GM21381 (cell line): ENCODE results near the gene DNMBP.
A peak's percentile ranks its signal among the peaks of the same experiment; 100 is the strongest.
"Not testable (repeated sequence)": the region's sequence is repeated elsewhere in the genome, so short reads cannot be mapped to it uniquely, and the experiment has no call there.

Experiments used
- ATAC-seq: cut with Tn5 transposase; IDR thresholded peaks from one replicate; pipeline ENCODE4 v1.9.1; 2021; ENCODE audit warnings: mild to moderate bottlenecking, moderate library complexity; ENCODE audit not compliant: unreplicated experiment

The DNMBP gene

GRCh38 chr10:100020142-100020885 is 10.6 kb upstream of the DNMBP start:
- ATAC-seq = peak; percentile 85

DNA sequence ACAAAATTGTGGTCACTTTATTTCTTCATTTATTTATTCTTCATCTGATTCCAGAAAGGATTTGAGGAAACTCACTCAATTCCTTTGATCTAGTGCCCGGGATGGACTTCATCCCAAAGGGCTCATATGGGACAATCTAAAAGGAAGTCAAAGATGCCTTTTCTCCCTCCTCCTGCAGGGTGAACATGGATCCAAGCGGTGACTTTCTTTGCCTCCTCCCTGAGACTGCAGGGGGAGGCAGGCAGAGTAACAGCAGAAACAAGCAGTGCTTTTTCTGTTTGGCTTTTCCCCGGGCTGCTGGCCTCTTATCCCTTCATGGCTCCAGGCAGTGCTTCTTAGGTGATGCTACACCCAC is 10.0 kb upstream of the DNMBP start:
- no peak for ATAC-seq

GRCh38 chr10:100014071-100014762 is 4.5 kb upstream of the DNMBP start:
- peak; percentile 50 for ATAC-seq

GRCh38 chr10:100013621-100014020 is 3.9 kb upstream of the DNMBP start:
- no peak for ATAC-seq

- not testable (repeated sequence) for ATAC-seq
Observed at GRCh38 chr10:100011906-100012305, 2.2 kb upstream of the DNMBP start.

DNA sequence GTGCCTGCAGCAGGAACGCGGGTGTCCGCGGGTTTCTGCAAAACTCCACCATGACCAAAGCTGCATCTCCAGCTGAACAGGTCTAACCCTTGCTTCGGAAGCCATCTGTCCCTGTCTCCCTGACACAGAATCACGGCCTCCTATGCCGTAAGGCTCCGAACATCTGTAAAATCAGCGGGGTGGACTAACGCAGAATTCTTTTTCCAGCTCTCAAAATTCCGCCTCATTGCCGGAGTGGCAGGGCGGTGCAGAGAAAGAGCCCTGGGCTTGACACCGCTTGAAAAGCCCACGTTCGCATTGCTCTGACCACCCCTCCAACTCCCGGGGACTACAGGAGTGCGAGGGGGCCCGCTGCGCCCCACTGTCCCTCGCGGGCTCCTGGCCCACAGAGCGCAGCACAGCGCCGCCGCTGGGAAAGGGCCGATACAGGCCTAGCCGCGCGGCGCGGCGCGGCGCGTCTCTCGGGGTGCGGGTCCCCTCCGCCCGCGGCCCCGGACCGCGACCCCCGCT is 409 bp downstream of the DNMBP start:
- ATAC-seq = peak; percentile 47

DNA sequence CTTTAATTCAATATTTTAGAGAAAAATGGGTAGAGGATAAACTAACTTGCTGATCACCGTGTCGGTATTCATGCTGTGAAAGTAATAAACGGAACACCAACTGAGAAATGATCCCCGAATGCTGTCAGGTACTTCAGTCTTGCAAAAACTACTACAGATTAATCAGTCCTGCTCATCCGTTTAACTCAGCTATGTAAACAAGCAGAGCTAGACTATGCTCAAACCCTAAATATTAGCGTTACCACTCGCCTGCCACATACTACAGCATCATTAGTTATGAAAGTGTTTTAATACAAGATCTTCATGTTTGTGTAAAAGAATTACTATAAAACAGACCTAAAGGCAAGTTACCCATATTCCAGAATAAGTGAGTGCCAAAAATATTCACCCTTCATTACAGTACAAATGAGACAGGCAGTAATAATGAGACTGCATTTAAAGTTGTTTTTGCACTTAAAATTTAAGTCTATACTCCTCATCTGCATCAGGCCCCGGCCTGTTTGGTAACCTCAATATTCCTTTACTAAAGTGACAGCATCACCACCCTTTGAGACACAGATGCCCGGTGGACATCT is 952 bp downstream of the DNMBP start:
- ATAC-seq = no peak

GRCh38 chr10:100008142-100008522 is 1.6 kb downstream of the DNMBP start:
- ATAC-seq = no peak

DNA sequence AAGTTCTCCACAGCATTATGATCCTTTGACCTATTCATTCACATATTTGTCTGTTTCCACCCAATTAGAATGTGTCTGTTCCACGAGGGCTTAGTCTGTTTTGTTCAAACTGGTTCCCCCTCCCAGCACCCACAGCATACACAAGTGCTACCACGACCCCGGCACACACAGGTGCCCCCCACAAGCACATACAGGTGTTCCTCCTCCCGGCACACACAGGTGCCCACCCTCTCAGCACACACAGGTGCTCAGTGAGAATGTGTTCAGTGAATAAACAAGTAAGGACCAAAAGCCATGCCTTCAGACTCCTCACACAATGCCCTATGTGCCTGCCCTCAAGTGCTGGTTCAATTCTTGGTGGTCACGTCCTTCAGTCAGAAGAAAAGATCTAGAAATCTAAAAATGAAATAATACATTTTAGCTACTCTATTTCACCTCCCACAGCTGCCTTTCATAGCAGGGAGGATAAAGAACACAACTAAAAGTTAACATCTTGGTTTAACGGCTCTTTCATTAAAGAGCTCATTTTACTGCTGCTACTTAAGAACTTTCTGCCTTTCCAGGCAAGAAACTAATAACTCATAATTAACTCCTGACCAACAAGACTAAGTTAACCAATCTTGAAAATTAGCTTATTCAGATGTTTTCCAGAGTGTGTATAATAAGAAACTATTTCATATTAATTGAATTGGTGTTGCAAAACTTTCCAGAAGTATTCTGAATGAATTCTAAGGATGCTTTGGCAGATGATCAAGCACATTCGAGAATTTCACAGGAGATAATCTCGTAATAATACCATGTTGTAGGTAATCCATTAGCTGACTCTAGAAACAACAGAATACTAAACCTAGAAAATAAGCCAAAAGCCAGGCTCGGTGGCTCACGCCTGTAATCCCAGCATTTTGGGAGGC is 2.3 kb downstream of the DNMBP start:
- no peak for ATAC-seq

GRCh38 chr10:100006243-100006886 is 3.4 kb downstream of the DNMBP start:
- no peak for ATAC-seq

DNA sequence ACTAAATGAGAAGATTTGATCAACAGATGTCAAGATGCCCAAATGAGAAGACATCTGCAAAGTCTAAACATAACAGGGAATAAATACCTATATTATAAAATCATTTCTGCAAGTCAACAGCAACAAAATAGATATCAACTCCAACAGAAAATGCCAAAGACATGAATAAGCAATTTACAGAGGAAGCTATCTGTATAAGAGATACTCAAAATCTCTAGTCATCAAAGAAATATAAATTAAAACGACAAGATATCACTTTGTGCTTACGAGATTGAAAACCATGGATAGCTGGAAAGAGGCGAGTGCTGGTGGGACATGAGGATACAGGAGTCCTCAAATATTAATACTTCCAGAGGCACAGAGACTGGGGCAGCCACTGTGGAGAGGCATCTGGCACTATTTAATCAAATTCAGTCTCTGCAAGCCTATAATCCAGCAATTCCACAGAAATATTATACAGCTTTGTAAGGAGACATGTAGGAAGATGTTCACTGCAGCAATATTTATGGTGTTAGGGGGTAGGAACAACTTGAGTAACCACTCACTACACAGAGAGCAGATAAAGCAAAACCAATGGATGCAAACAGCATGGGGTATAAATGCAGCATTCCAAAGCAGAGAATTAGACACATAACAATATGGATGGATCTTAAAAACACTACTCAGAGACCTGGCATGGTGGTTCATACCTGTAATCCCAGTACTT is 4.8 kb downstream of the DNMBP start:
- ATAC-seq = no peak

DNA sequence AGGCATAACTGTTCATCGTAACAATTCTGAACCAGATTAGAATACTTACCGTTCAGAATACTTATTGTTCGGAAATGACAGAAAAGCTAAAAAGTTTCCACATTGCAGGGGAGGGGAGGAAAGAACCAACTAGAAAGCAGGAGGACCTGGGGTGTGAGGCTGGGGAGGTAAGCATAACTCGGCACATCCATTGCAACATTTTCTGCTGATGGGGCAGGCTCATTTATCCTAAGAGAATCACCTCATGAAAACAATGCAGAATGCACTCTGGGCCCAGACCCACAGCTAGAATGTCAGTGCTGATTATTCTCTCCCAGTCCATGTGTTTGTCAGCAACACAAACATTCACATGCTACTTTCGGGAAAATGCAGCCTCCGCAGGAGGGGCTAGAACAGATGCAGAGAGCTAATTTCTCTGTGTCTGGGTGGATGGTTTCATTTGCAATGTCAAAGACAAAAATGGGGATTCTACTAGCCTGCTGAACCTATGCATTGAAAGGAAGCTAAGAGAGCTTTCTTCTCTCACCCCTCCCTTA is 9.6 kb downstream of the DNMBP start:
- ATAC-seq = no peak

- ATAC-seq = no peak
Observed at GRCh38 chr10:99999319-100000108, 10.2 kb downstream of the DNMBP start.

- no peak for ATAC-seq
Observed at GRCh38 chr10:99998889-99999288, 10.9 kb downstream of the DNMBP start.

GRCh38 chr10:99996671-99997648 is 12.8 kb downstream of the DNMBP start:
- no peak for ATAC-seq

DNA sequence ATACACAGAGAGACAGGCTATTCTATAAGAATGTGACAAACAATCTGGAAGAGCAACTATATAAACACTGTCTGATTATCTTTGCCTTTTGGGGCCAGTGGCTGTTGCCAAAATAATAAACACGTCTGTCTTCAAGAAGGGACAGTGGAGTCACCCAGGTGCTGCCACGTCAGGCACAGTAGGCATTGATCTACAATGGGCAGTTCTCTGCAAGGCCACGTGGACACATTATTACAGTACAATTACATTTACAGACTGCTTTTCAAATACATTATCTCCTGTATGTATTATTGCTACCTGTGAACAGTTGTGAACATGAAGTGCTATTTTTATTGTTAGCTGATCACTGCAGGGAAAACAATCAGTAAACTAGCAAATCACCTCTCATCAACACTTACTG is 14.0 kb downstream of the DNMBP start:
- ATAC-seq = no peak

DNA sequence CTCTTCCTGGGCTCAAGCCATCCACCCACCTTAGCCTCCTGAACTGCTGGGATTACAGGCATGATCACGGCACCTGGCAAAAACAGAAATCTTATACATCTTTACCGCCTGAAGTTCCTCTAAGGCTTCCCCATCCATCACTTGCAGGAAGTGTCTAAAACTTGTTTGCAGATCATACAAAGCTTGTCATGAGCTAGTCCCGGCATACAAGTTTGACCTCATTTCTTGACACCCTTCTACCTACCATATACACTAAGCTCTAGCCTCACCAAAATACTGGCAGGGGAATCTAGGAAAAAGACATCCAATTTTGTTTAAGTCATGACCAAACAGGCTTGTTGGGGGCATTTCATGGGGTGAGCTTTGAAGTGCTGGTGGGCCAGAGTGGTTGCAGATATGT is 14.5 kb downstream of the DNMBP start:
- no peak for ATAC-seq

- no peak for ATAC-seq
Observed at GRCh38 chr10:99994801-99995200, 14.9 kb downstream of the DNMBP start.
